HG03378 (cell line): ENCODE measurements around the gene DOCK9.

Source experiments
- ATAC-seq: cut with Tn5 transposase; IDR thresholded peaks from one replicate; pipeline ENCODE4 v1.9.1; 2021; ENCODE audit warnings: mild to moderate bottlenecking, moderate library complexity; ENCODE audit not compliant: unreplicated experiment

The DOCK9 gene, protein sequence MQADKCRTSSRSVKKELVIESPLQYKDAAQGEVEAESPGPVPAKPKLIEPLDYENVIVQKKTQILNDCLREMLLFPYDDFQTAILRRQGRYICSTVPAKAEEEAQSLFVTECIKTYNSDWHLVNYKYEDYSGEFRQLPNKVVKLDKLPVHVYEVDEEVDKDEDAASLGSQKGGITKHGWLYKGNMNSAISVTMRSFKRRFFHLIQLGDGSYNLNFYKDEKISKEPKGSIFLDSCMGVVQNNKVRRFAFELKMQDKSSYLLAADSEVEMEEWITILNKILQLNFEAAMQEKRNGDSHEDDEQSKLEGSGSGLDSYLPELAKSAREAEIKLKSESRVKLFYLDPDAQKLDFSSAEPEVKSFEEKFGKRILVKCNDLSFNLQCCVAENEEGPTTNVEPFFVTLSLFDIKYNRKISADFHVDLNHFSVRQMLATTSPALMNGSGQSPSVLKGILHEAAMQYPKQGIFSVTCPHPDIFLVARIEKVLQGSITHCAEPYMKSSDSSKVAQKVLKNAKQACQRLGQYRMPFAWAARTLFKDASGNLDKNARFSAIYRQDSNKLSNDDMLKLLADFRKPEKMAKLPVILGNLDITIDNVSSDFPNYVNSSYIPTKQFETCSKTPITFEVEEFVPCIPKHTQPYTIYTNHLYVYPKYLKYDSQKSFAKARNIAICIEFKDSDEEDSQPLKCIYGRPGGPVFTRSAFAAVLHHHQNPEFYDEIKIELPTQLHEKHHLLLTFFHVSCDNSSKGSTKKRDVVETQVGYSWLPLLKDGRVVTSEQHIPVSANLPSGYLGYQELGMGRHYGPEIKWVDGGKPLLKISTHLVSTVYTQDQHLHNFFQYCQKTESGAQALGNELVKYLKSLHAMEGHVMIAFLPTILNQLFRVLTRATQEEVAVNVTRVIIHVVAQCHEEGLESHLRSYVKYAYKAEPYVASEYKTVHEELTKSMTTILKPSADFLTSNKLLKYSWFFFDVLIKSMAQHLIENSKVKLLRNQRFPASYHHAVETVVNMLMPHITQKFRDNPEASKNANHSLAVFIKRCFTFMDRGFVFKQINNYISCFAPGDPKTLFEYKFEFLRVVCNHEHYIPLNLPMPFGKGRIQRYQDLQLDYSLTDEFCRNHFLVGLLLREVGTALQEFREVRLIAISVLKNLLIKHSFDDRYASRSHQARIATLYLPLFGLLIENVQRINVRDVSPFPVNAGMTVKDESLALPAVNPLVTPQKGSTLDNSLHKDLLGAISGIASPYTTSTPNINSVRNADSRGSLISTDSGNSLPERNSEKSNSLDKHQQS (N-terminal part only)

DNA sequence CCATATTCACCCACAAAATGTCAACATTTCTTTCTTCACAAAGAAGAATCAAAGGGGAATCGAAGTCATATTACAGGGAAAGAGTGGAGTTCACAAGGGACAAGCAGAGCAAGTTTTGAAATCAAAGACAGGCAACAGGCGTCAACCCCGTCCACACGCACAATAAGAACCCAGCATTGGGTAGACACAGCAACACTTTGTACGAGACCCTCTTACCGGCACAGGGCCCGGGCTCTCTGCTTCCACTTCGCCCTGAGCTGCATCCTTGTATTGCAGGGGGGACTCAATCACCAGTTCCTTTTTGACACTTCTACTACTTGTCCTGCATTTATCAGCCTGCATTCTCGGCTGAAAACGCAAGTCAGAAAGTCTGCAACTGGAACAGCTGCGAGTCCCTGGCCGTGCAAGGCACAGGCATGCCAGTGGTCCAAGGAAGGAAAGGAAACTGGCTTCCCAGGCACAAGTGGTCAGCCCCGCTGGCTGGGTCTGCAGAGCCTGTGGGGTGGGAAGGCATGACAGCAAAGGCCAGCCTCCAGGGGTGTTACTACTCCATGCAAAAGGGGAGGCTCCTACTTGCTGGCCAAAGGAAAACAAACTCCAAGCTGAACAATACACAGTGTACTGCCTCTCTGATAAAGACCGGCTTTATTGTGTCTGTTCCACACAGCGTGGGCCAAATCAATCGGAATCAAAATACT, at the start of gene DOCK9:
Gene DOCK9 (minus strand): TSS at position 497 of the 698 bp plus-strand sequence. CDS start 155 bp downstream, at position 342.
- no peak for ATAC-seq

- ATAC-seq = no peak
Measured at GRCh38 chr13:99027260-99027659, 49.4 kb upstream of the DOCK9 start.

GRCh38 chr13:99022941-99023340, 45.1 kb upstream of the DOCK9 start:
- no peak for ATAC-seq

- no peak for ATAC-seq
Measured at GRCh38 chr13:99018418-99019180, 40.7 kb upstream of the DOCK9 start.

GRCh38 chr13:99015606-99016490, 38.0 kb upstream of the DOCK9 start:
- ATAC-seq = no peak

- ATAC-seq = no peak
Measured at GRCh38 chr13:99014522-99014921, 36.7 kb upstream of the DOCK9 start.

- ATAC-seq = no peak
Measured at GRCh38 chr13:99013951-99014350, 36.1 kb upstream of the DOCK9 start.

- ATAC-seq = no peak
Measured at GRCh38 chr13:99012539-99012938, 34.7 kb upstream of the DOCK9 start.

- no peak for ATAC-seq
Measured at GRCh38 chr13:99009987-99010551, 32.2 kb upstream of the DOCK9 start.

- ATAC-seq = no peak
Measured at GRCh38 chr13:99008577-99008976, 30.7 kb upstream of the DOCK9 start.

DNA sequence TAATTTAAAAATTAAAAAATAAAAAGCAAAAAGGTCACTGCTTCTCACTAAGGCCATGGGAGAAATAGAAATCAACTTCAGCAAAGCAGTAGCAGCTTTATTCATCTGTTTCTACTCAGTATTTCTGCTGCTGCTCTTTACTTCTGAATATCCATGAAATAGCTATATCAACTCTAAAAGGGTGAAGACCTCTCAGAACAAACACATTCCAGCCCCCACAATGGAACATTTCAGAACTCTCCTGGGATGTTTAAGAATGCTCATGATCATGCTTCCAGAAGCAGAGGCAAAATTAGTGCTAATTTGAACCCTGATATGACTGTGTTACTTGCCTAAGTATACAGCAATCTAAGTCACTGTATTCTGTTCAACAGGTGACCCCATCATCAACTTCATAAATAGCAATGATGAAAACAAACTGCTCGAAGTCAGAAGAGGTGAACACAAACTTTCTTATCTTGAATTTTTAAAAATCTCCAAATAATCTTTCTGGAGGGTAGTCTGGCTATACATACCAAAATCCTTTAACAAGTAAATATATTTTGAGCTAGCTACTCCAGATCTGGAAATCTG, 29.6 kb upstream of the DOCK9 start:
- ATAC-seq = no peak

DNA sequence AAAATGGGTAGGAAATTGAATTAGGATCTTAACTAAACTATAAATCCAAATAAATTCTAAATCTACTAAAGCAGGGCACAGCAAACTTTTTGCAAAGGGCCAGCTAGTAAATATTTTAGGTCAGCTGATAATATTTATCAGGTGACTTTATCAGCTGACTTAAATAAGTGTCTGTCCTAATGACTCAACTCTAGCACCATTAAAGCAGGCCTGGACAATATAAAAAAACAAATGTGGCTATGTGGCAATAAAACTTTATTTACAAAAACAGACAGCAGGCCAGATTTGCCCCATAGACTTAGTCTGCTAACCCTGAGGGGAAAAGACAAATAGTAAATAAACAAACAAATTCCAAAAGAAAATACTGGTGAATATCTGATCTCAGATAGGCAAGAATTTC, 27.7 kb upstream of the DOCK9 start:
- no peak for ATAC-seq

DNA sequence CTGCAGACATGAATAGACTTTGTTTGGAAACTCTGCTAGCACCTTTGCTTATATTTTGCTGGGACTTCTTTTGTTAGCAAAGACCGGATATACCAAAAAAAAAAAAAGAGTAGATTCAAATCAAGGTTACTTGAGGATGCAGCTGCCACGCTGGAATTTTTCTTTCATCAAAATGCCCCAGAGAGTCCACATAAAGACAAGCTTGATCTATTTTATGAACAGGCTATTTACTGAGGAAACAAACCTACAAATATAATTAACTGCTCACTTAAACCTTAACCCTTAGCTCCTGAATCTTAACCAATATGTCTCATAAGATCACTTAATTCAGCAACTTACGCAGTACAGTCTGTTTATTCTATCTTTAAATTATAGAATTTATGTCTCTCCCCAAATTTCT, 27.1 kb upstream of the DOCK9 start:
- ATAC-seq = no peak

GRCh38 chr13:99003851-99004471, 26.1 kb upstream of the DOCK9 start:
- ATAC-seq = no peak

DNA sequence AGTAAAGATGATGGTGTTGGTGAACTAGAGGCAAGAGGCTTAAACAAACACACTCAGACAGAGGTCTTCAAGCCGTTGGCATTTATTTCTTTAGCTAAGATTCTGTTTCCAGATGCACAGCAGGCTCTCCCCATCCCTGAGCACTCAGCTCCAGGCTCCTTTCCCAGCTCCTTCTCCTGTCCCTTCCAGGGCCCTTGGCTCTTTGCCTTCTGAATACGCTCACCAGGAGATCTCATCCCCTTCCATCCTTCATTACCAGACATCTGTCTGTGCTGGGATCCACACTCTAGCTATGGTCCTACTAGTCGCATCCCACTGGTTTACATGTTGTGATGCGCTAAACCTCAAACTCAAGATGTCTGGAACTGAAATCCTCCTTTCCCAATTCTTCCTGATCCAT, 25.3 kb upstream of the DOCK9 start:
- ATAC-seq = no peak

GRCh38 chr13:99002172-99002710, 24.4 kb upstream of the DOCK9 start:
- no peak for ATAC-seq

- ATAC-seq = no peak
Measured at GRCh38 chr13:99000137-99000536, 22.3 kb upstream of the DOCK9 start.

DNA sequence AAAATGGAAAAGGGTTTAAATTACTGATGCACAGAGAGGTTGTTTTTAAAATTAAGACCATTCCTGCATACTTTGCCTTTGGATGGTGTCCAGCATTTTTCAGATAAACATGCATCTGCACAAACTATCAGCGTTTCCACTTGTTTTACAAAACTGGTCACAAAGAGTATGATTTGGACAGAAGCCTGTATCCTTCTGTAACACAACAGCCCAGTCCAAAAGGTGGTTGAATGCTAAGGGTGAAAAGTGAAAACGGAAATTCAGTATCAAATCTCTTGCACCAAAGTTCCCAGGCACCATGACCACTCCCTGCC, 21.7 kb upstream of the DOCK9 start:
- no peak for ATAC-seq
